Right lobe of liver (tissue), 4 donors: ENCODE measurements around the gene SERPINB5.

Experiments used
- POLR2A ChIP-seq: fragments of 450-650 bp; IDR thresholded peaks from one replicate; pipeline ENCODE4 v1.6.1; 2017; ENCODE audit warnings: antibody characterized with exemption, mild to moderate bottlenecking
- TF ChIP-seq, protein P1 (sequence below), 4 donors: fragments of 200-600 bp in 3 of 4; fragments of 450-650 bp in 1 of 4; IDR thresholded peaks; one replicate each; pipeline versions ENCODE4 v1.5.1 to v1.8.0; 2016 to 2022; ENCODE audit warnings: antibody characterized with exemption in 4 of 4, mild to moderate bottlenecking in 2 of 4
- donor health status: DM: no; HTN: no; CAD: no.
- donor health status: DM: no; HTN: no; CAD: no.
- donor health status: DM: no; HTN: yes; CAD: no.

DNA sequence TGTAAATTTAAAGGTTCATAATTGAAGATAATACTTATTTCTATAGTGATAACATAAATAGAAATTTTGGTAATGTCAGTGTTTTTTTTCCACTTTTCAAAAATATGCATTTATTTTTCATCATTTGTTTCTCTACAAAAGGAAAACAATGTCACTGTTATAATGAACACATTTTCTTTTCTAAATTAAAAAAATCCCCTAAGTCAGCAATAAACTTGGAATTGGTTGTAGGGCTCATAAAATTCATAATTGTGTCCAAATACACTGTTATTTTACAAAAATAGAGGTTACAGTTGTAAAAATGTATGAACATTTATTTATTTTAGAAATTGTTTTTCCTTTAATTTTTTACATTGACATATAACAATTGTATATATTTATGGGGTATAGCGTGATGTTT, 39.0 kb downstream of the SERPINB5 start:
- no peak for TF ChIP-seq POLR2A
- TF ChIP-seq, protein P1, sequence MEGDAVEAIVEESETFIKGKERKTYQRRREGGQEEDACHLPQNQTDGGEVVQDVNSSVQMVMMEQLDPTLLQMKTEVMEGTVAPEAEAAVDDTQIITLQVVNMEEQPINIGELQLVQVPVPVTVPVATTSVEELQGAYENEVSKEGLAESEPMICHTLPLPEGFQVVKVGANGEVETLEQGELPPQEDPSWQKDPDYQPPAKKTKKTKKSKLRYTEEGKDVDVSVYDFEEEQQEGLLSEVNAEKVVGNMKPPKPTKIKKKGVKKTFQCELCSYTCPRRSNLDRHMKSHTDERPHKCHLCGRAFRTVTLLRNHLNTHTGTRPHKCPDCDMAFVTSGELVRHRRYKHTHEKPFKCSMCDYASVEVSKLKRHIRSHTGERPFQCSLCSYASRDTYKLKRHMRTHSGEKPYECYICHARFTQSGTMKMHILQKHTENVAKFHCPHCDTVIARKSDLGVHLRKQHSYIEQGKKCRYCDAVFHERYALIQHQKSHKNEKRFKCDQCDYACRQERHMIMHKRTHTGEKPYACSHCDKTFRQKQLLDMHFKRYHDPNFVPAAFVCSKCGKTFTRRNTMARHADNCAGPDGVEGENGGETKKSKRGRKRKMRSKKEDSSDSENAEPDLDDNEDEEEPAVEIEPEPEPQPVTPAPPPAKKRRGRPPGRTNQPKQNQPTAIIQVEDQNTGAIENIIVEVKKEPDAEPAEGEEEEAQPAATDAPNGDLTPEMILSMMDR (IDR thresholded peaks at IDR 0.05) = no peak
